AG09319 (cell line): Measurements from ENCODE around the gene TERC.

ENCODE experiments used
- DNase-seq: peaks from one replicate; pipeline ENCODE4 v3.0.0-alpha.2; 2010; ENCODE audit warnings: low read depth; ENCODE audit errors: extremely low read depth
- CTCF ChIP-seq: IDR thresholded peaks from 2 replicates; pipeline ENCODE4 v1.5.1; 2011; ENCODE audit warnings: low read depth, mild to moderate bottlenecking, inconsistent platforms, low read length, moderate library complexity

The TERC gene

GRCh38 chr3:169780742-169781141, 15.9 kb upstream of the TERC start:
- DNase-seq, result no peak
- no peak for TF ChIP-seq CTCF

- TF ChIP-seq CTCF, result no peak
Measured at GRCh38 chr3:169777822-169778221, 13.0 kb upstream of the TERC start.

GRCh38 chr3:169774186-169774585, 9.3 kb upstream of the TERC start:
- no peak for DNase-seq

More at GRCh38 chr3:169777822-169778221, 13.0 kb upstream of the TERC start:
- no peak for DNase-seq

GRCh38 chr3:169772897-169773816, 8.3 kb upstream of the TERC start, which contains the start of gene MYNN:
MYNN (plus strand) TSS chr3:169773396; CDS start chr3:169774296, 900 bp downstream.
- DNase-seq, result peak; percentile 69
- TF ChIP-seq CTCF, result 0 out of 2 replicates have a peak, but pooled peaks have one; percentile 10

More at GRCh38 chr3:169774186-169774585, 9.3 kb upstream of the TERC start:
- TF ChIP-seq CTCF, result no peak

- no peak for DNase-seq
- no peak for TF ChIP-seq CTCF
Measured at GRCh38 chr3:169772305-169772896, 7.5 kb upstream of the TERC start.

- no peak for DNase-seq
Measured at GRCh38 chr3:169771497-169772304, 6.8 kb upstream of the TERC start.

More at GRCh38 chr3:169771497-169772304, 6.8 kb upstream of the TERC start:
- TF ChIP-seq CTCF, result no peak
